GM21367 (cell line): Measurements from ENCODE around the gene BACE2.

Source experiments
- ATAC-seq: cut with Tn5 transposase; IDR thresholded peaks from one replicate; pipeline ENCODE4 v1.9.1; 2021; ENCODE audit not compliant: unreplicated experiment

Gene BACE2

GRCh38 chr21:41211060-41211805 lies 43.3 kb downstream of the BACE2 start:
- ATAC-seq = no peak

GRCh38 chr21:41213021-41213420 lies 45.1 kb downstream of the BACE2 start:
- ATAC-seq = no peak

- no peak for ATAC-seq
Observed at GRCh38 chr21:41215856-41216408, 48.0 kb downstream of the BACE2 start.

GRCh38 chr21:41216486-41216885 lies 48.5 kb downstream of the BACE2 start:
- no peak for ATAC-seq

- ATAC-seq = no peak
Observed at GRCh38 chr21:41217671-41218385, 49.9 kb downstream of the BACE2 start.

- ATAC-seq = no peak
Observed at GRCh38 chr21:41219498-41220207, 51.7 kb downstream of the BACE2 start.

- no peak for ATAC-seq
Observed at GRCh38 chr21:41220208-41220733, 52.3 kb downstream of the BACE2 start.

GRCh38 chr21:41222247-41223068 lies 54.5 kb downstream of the BACE2 start:
- ATAC-seq = no peak

- no peak for ATAC-seq
Observed at GRCh38 chr21:41226853-41227252, 58.9 kb downstream of the BACE2 start.

- no peak for ATAC-seq
Observed at GRCh38 chr21:41227357-41228005, 59.5 kb downstream of the BACE2 start.

GRCh38 chr21:41228006-41228370 lies 60.0 kb downstream of the BACE2 start:
- no peak for ATAC-seq

- no peak for ATAC-seq
Observed at GRCh38 chr21:41228492-41228891, 60.5 kb downstream of the BACE2 start.

- no peak for ATAC-seq
Observed at GRCh38 chr21:41228958-41229357, 61.0 kb downstream of the BACE2 start.

- ATAC-seq = no peak
Observed at GRCh38 chr21:41229509-41230248, 61.7 kb downstream of the BACE2 start.

- ATAC-seq = no peak
Observed at GRCh38 chr21:41230497-41230896, 62.5 kb downstream of the BACE2 start.

GRCh38 chr21:41231060-41231459 lies 63.1 kb downstream of the BACE2 start:
- no peak for ATAC-seq

GRCh38 chr21:41232013-41232412 lies 64.1 kb downstream of the BACE2 start:
- no peak for ATAC-seq

- no peak for ATAC-seq
Observed at GRCh38 chr21:41233916-41234315, 66.0 kb downstream of the BACE2 start.

- ATAC-seq = no peak
Observed at GRCh38 chr21:41234569-41234968, 66.6 kb downstream of the BACE2 start.
